Ishikawa (cell line): ENCODE data around the gene CC2D2A.

Source experiments
- CEBPB ChIP-seq: IDR thresholded peaks from 2 replicates; pipeline ENCODE4 v1.6.1; 2012
- EGR1 ChIP-seq: IDR thresholded peaks from 2 replicates; pipeline ENCODE4 v1.6.1; 2012
- EP300 ChIP-seq: IDR thresholded peaks from 2 replicates; pipeline ENCODE4 v1.6.1; 2012; ENCODE audit warnings: borderline replicate concordance
- FOXM1 ChIP-seq: IDR thresholded peaks from 2 replicates; pipeline ENCODE4 v1.6.1; 2012; ENCODE audit warnings: low read depth, borderline replicate concordance
- RAD21 ChIP-seq: IDR thresholded peaks from 2 replicates; pipeline ENCODE4 v1.6.1; 2012; ENCODE audit warnings: low read depth
- REST ChIP-seq: IDR thresholded peaks from 2 replicates; pipeline ENCODE4 v1.6.1; 2012; ENCODE audit warnings: low read depth, mild to moderate bottlenecking
- TAF1 ChIP-seq: IDR thresholded peaks from 2 replicates; pipeline ENCODE4 v1.6.1; 2012; ENCODE audit warnings: low read depth, mild to moderate bottlenecking
- TCF12 ChIP-seq: IDR thresholded peaks from 2 replicates; pipeline ENCODE4 v1.6.1; 2012; ENCODE audit warnings: low read depth
- TEAD4 ChIP-seq: IDR thresholded peaks from 2 replicates; pipeline ENCODE4 v1.6.1; 2012
- USF1 ChIP-seq: IDR thresholded peaks from 2 replicates; pipeline ENCODE4 v1.6.1; 2012
- ZBTB7A ChIP-seq: IDR thresholded peaks from 2 replicates; pipeline ENCODE4 v1.6.1; 2012; ENCODE audit warnings: low read depth
- TF ChIP-seq, protein P1 (sequence below): IDR thresholded peaks from 2 replicates; pipeline ENCODE4 v1.6.1; 2012

- TF ChIP-seq, protein P1, sequence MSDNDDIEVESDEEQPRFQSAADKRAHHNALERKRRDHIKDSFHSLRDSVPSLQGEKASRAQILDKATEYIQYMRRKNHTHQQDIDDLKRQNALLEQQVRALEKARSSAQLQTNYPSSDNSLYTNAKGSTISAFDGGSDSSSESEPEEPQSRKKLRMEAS: no peak
- no peak for TF ChIP-seq REST
- TF ChIP-seq FOXM1: no peak
- no peak for TF ChIP-seq EP300
- no peak for TF ChIP-seq USF1
- no peak for TF ChIP-seq TEAD4
- TF ChIP-seq CEBPB: no peak
- TF ChIP-seq EGR1: no peak
- no peak for TF ChIP-seq TCF12
- no peak for TF ChIP-seq ZBTB7A
- no peak for TF ChIP-seq RAD21
- no peak for TF ChIP-seq TAF1
Observed at GRCh38 chr4:15535599-15535998, 65.9 kb downstream of the CC2D2A start.
